ENCODE measurements around the gene LRRTM4.

DNA sequence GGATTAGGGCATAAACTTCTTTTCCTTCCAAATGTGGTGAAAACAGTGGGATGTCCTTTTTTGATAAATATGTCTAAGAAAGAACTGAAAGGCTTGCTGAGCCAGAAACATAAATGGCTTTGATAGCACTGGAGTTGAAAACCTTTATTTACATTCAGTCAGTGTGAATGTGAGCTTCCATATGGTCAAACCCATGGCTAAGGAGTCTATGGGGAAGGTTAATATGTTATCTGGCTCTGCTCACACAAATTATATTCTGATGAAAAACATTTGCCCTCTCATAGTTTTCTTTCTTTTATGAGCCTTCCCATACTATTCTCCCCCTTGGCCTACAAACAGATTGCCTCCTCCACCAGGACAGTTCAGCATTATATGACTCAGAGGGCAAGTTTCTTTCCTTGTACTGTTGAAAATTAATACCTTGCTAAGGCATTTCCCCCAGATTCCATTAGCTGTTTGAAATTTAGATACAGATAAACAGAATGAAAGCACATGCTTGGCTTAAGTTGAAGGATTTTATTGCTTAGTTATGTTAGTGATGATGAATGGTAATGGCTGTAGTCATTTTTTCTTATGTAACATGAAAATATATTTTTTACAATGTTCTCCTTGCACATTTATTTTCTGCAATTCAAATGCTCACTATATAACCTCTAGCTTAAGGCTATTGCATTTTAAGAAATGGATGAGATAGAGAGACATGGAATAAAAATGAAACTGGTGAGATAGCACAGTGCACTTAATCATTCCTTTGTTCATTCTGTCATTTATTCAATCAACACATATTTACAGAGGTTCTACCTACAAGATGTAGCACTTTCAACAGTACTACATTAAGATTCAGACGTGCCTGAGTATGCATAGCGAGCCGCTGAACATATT, 544.1 kb downstream of the LRRTM4 start:
- no peak for TF ChIP-seq POLR2AphosphoS5 (IDR thresholded peaks at IDR 0.05; ENCODE audit: low read depth, low read length)
- no peak for TF ChIP-seq POLR2A (IDR thresholded peaks at IDR 0.05; ENCODE audit: low read depth, low read length)

Measured in GM12891 (cell line).